Spinal cord (tissue), 10 donors: ENCODE measurements around the gene TSHZ2. TPM values are rescaled to one million over a fixed set of nuclear protein-coding genes. Genes with fewer than 3 reads are reported as not detected.

Experiments used
- DNase-seq, 6 donors: peaks; one replicate each; pipeline versions ENCODE4 v3.0.0 to v3.0.0-alpha.2; 2013 to 2015; ENCODE audit warnings: low spot score in 6 of 6, low read depth in 4 of 6
- H3K27ac ChIP-seq: one replicate; pipeline ENCODE4 v1.5.1; 2013; ENCODE audit warnings: low read depth, low read length, control low read depth
- H3K27me3 ChIP-seq: one replicate; pipeline ENCODE4 v1.6.1; 2013; ENCODE audit warnings: low read length; ENCODE audit not compliant: control insufficient read depth, insufficient read depth
- H3K36me3 ChIP-seq: one replicate; pipeline ENCODE4 v1.6.1; 2013; ENCODE audit warnings: low read length; ENCODE audit not compliant: control insufficient read depth, insufficient read depth
- H3K4me1 ChIP-seq: one replicate; pipeline ENCODE4 v1.6.1; 2013; ENCODE audit warnings: low read length; ENCODE audit not compliant: control insufficient read depth, insufficient read depth
- H3K4me3 ChIP-seq: one replicate; pipeline ENCODE4 v1.5.1; 2013; ENCODE audit warnings: low read depth, low read length, control low read depth
- H3K9me3 ChIP-seq: one replicate; pipeline ENCODE4 v1.6.1; 2013; ENCODE audit warnings: low read length; ENCODE audit not compliant: control insufficient read depth, insufficient read depth
- WGBS: methylation state at CpG from one replicate; pipeline ENCODE4 v1.1.5; 2013; ENCODE audit warnings: missing lambda C conversion rate; ENCODE audit not compliant: insufficient coverage; 5-methylcytosine and 5-hydroxymethylcytosine counted together
- polyA plus RNA-seq, 2 donors: library from polyadenylated mRNA; unstranded; fragments of 120-200 nt; gene quantifications; one replicate each; pipeline ENCODE4 v1.2.1, GENCODE V29; 2013; ENCODE audit not compliant: insufficient read length in 2 of 2
- total RNA-seq, 2 donors: library from RNA; depleted of rRNA in 1 of 2; stranded (reverse); fragments of 120-200 nt in 1 of 2; fragments of >200 nt in 1 of 2; gene quantifications; one replicate each; pipeline versions ENCODE4 v1.2.3 to v1.2.4, GENCODE V29; 2013 to 2014
- donor health status: healthy.

TSHZ2 gene
- total and polyA plus RNA-seq, 4 donors: 11.8 to 33.0 (median 25.7) TPM

DNA sequence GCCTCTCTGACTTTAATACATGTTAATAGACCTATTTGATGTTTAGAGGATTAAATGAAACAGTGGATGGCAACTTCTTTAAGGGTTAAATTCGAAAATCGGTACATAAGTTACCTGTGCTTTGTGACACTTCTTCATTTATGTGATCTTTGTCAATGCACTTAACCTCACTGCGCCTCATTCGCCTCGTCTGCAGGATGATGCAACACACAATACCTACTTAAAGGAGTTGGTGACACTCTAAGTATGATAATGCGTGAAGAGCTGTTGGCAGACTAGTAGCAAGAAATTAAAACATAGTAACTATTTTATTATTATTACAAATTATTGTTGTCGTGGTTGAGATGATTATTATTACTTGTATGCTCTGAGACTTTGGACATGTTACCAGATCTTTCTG lies 92.8 kb downstream of the TSHZ2 start:
- 80% methylated on average over 1 of the region's 7 CpGs for WGBS
- Histone ChIP-seq H3K4me3 (no peak overlapping the region), H3K27ac (no peak overlapping the region), H3K27me3 (no peaks in the 10 kb centered on the region), H3K4me1 (no peaks in the 10 kb centered on the region), H3K9me3 (no peaks in the 10 kb centered on the region), H3K36me3 (no peaks in the 10 kb centered on the region)
- DNase-seq: no peak

DNA sequence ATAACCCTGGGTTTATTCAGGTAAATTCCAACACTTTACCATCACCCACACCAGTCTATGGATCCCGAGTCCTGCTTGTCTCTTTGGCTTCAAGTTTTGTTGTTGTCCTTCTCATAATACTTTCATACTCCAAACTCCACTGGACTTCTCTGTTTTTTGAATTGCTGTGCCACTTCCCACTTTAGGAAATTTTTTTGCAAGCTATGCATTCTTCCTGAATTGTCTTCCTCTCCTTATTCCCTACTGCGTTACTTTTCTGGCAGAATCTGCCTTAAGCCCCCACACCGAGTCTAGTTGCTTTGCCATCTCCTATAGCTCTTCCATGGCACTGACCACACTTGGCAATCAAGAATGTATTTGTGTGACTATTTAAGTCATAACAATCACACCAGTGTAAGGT lies 96.1 kb downstream of the TSHZ2 start:
- peaks cover 6% of the 10 kb centered on the region for H3K4me1 ChIP-seq
- 100% methylated on average over 1 of the region's 3 CpGs for WGBS

DNA sequence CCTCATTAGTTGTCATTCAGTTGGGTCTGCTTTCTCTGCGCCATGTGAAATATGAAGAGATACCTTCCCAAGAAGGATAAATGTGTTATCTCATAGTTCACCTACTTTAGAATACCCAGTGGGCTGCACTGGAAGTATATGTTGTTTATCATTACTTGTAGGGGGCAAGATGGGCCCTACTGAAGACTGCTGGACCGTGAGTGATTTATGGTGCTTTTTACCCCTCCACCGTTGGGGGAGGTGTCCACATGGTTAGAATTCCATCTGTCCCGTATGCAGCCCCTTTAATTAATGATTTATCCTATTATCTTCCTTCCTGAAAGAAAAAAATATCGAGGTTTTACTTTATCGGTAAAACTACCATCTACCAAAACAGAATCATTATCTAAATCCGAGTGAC lies 97.0 kb downstream of the TSHZ2 start:
- DNase-seq: no peak
- H3K4me3 ChIP-seq: no peak overlapping the region

More for the DNA sequence above, 96.1 kb downstream of the TSHZ2 start:
- no peaks in the 10 kb centered on the region for H3K9me3 ChIP-seq
- H3K27me3 ChIP-seq: no peaks in the 10 kb centered on the region
- H3K4me3 ChIP-seq: no peak overlapping the region
- H3K27ac ChIP-seq: no peak overlapping the region
- no peaks in the 10 kb centered on the region for H3K36me3 ChIP-seq
- DNase-seq: no peak

DNA sequence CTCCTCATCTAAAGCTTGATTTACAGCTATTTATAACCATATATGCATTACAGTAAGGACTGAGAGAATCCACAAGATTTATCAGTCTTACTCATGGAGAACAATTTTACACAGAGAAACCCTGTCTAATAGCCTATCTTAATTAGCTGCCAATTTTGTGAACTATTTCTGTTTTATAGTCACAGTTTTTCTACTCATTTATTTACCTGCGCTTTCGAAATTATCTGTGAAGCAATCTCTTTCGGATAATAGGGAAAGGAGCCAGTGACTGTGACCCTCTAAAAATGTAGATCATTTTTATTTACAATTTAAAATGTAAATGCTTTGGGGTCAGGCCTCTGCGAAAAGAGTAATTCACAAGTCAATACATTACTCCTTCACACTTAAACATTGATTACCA lies 98.1 kb downstream of the TSHZ2 start:
- Histone ChIP-seq H3K27me3 (no peaks in the 10 kb centered on the region), H3K4me1 (peaks cover 6% of the 10 kb centered on the region), H3K4me3 (no peak overlapping the region), H3K36me3 (no peaks in the 10 kb centered on the region), H3K9me3 (no peaks in the 10 kb centered on the region), H3K27ac (no peak overlapping the region)
- no peak for DNase-seq
- no CpG with 5 or more reads among the region's 4 CpGs for WGBS

More for the DNA sequence above, 97.0 kb downstream of the TSHZ2 start:
- Histone ChIP-seq H3K27me3 (no peaks in the 10 kb centered on the region), H3K4me1 (peaks cover 6% of the 10 kb centered on the region), H3K27ac (no peak overlapping the region), H3K9me3 (no peaks in the 10 kb centered on the region), H3K36me3 (no peaks in the 10 kb centered on the region)
- no CpG with 5 or more reads among the region's 7 CpGs for WGBS

DNA sequence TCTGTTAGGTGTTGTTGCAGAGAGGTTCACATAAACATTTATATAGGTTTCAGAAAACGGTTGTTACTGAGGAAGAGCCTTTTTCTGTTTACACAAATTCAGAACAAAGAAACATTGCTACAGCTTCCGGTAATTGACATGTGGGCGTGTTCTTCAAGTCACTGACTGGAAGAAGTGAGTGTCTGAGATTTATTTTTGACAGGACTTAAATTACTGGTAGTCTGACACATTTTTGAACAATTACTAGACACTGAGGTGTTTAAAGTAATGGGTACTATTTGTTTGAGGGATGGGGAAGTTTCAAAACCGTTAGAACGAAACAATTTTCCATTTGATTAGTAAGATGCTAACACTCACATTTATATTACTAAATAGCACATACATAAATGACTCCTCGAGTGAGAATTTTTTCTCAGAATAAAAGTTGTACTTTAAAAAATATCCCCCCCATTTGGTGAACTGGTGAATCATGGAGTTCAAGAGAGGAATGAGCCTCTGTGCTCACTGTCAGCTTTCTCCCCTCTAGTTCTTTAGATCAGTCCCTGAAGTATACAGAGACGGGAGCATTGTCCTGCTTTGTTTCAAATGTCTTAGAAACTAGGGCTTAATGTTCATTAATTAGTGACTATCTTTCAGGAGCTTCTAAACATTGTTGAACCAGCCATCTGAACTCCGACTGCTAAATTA lies 98.7 kb downstream of the TSHZ2 start:
- Histone ChIP-seq H3K27ac (no peak overlapping the region), H3K9me3 (no peaks in the 10 kb centered on the region), H3K4me3 (no peak overlapping the region), H3K27me3 (no peaks in the 10 kb centered on the region), H3K4me1 (peaks cover 6% of the 10 kb centered on the region), H3K36me3 (no peaks in the 10 kb centered on the region)
- DNase-seq: peak in 1 of 6 donors; percentile 65
- 56% methylated on average over 2 of the region's 8 CpGs for WGBS

DNA sequence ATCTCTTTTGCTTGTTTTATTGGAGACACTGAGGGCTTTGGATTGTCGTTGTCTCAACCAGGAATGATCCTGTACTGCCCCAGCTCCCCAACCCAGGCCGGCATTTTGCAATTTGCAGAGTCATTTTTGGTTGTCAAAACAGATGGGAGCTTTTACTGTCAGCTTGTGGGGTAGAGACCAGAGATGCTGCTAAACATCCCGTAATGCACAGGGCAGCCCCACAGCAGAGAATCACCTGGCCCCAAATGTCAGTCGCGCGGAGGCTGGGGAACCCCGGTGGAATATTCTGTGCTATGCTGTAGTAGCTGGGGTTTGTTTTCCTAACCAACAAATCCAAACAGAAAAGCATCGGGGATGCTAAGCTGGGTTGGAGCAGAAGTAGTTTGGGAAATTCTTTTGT lies 99.7 kb downstream of the TSHZ2 start:
- no peaks in the 10 kb centered on the region for H3K27me3 ChIP-seq

DNA sequence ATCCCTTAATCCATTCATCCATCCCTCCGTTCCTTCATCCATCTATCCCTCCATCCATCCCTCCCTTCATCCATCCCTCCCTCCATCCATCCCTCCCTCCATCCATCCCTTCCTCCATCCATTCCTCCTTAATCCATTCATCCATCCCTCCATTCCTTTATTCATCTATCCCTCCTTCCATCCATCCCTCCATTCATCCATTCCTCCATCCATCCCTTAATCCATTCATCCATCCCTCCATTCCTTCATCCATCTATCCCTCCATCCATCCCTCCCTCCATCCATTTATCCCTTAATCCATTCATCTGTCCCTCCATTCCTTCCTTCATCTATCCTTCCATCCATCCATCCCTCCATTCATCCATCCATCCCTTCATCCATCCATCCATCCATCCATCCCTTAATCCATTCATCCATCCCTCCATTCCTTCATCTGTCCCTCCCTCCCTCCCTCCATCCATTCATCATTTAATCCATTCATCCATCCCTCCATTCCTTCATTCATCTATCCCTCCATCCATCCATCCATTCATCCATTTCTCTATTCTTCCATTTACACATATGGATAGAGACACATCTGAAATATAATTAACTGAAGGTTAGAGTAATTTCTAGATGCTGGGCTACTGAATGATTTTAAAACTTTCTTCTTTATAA lies 100.9 kb downstream of the TSHZ2 start:
- Histone ChIP-seq H3K27ac (no peak overlapping the region), H3K36me3 (no peaks in the 10 kb centered on the region), H3K4me1 (peaks cover 6% of the 10 kb centered on the region), H3K4me3 (no peak overlapping the region), H3K9me3 (no peaks in the 10 kb centered on the region), H3K27me3 (no peaks in the 10 kb centered on the region)
- WGBS: 96% methylated on average over 1 of the region's 1 CpG
- DNase-seq: no peak

More for the DNA sequence above, 99.7 kb downstream of the TSHZ2 start:
- 89% methylated on average over 1 of the region's 8 CpGs for WGBS
- H3K36me3 ChIP-seq: no peaks in the 10 kb centered on the region
- H3K4me1 ChIP-seq: peaks cover 6% of the 10 kb centered on the region
- H3K9me3 ChIP-seq: no peaks in the 10 kb centered on the region
- DNase-seq: no peak
- no peak overlapping the region for H3K4me3 ChIP-seq
- no peak overlapping the region for H3K27ac ChIP-seq

DNA sequence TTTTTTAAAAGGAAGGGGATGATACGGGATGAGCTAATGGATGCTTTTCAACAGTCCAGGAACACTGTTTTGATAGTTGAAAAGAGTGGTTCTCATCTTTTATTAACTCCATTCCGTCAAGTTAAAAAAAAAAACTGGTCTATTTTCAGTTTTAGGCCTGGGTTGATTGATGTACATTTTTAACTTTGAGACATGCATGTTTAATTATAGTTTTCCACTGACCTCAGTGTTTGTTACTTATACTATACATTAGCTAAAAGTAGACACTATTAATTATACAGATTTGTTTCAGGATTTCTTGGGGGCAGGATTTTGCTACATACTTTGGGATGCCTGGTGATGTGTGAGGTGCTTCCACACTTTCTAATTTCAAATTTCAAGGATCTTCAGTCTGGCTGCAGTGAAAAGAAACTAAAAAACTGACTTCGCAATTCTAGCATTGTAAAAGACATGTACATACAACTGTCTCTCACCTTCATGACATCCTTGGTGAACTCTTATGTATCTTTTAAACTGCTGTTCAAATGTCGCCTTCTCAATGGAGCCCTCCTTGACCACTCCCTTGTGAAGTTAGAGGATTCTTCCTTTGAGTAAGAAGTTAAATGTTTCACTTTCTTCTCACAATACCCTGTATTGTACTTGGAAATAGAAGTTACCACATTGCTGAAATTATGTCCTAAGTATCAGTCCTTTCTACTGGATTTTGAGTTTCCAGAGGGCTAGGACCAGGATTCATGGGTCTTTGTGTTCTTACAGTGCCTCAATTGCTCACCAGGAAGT lies 101.7 kb downstream of the TSHZ2 start:
- Histone ChIP-seq H3K36me3 (no peaks in the 10 kb centered on the region), H3K27me3 (no peaks in the 10 kb centered on the region), H3K9me3 (no peaks in the 10 kb centered on the region)

DNA sequence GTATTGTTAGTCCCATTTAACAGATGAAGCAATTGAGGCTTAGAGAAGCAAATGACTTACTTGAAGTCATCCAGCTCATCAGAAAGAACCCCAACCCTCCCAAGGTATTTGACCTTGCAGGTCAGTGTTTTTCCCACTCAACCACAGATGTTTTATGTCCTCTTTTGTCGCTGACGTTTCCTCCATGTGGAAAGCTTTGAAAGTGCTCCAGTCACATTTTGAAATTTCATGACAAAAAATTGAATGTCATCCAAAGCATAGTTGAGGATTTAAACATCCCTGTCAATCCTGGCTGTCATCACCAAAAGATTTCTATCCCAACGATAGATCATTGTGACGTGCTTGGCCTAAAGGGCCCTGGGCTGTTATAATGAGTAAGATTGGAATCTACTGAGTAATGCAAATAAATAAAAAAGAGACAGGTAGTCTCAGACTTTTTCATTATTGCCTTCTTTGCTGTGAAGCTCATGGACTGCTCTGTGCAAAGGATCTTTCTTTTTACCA lies 102.7 kb downstream of the TSHZ2 start:
- Histone ChIP-seq H3K36me3 (no peaks in the 10 kb centered on the region), H3K9me3 (no peaks in the 10 kb centered on the region), H3K27me3 (no peaks in the 10 kb centered on the region), H3K27ac (no peak overlapping the region), H3K4me3 (no peak overlapping the region), H3K4me1 (peaks cover 6% of the 10 kb centered on the region)
- peak in 1 of 6 donors; percentile 37 for DNase-seq
- 100% methylated on average over 2 of the region's 4 CpGs for WGBS

More for the DNA sequence above, 101.7 kb downstream of the TSHZ2 start:
- WGBS: no CpG with 5 or more reads among the region's 4 CpGs
- Histone ChIP-seq H3K4me1 (peaks cover 6% of the 10 kb centered on the region), H3K27ac (no peak overlapping the region), H3K4me3 (no peak overlapping the region)
- DNase-seq: no peak
